Osteoblast (primary cell): Measurements from ENCODE around the gene RHOF. TPM values are rescaled to one million over a fixed set of nuclear protein-coding genes. Genes with fewer than 3 reads are reported as not detected.

Experiments used
- DNase-seq: peaks from one replicate; pipeline ENCODE4 v3.0.0; 2011; ENCODE audit warnings: low spot score, mixed read lengths; ENCODE audit not compliant: insufficient read length; ENCODE audit errors: missing footprints
- H2AFZ ChIP-seq: 2 replicates; pipeline ENCODE4 v1.6.0; 2011; ENCODE audit warnings: mild to moderate bottlenecking, low read length
- H3K27ac ChIP-seq: 2 replicates; pipeline ENCODE4 v1.5.1; 2011; ENCODE audit warnings: mild to moderate bottlenecking, low read depth, low read length, moderate library complexity
- H3K27me3 ChIP-seq: 2 replicates; pipeline ENCODE4 v1.6.0; 2012; ENCODE audit warnings: mild to moderate bottlenecking, control low read depth, inconsistent platforms, low read length, moderate library complexity; ENCODE audit not compliant: insufficient read depth
- H3K36me3 ChIP-seq: 2 replicates; pipeline ENCODE4 v1.5.1; 2011; ENCODE audit warnings: mild to moderate bottlenecking, low read length, control low read depth, moderate library complexity; ENCODE audit not compliant: insufficient read depth
- H3K4me1 ChIP-seq: 2 replicates; pipeline ENCODE4 v1.5.1; 2011; ENCODE audit warnings: mild to moderate bottlenecking, low read length, control low read depth, moderate library complexity; ENCODE audit not compliant: insufficient read depth
- H3K4me2 ChIP-seq: 2 replicates; pipeline ENCODE4 v1.6.0; 2011; ENCODE audit warnings: mild to moderate bottlenecking, low read length; ENCODE audit not compliant: insufficient read depth
- H3K4me3 ChIP-seq: fragments of 200-600 bp; sonication (generic); 3 replicates; pipeline ENCODE4 v1.5.1; 2012; ENCODE audit warnings: mild to moderate bottlenecking, low read length, inconsistent platforms; ENCODE audit not compliant: insufficient read depth
- H3K79me2 ChIP-seq: 2 replicates; pipeline ENCODE4 v1.6.0; 2012; ENCODE audit warnings: mild to moderate bottlenecking, low read length, control low read depth, inconsistent platforms; ENCODE audit not compliant: insufficient read depth
- H3K9me3 ChIP-seq: 2 replicates; pipeline ENCODE4 v1.5.1; 2011; ENCODE audit warnings: low read depth, low read length, control low read depth
- H4K20me1 ChIP-seq: 2 replicates; pipeline ENCODE4 v1.6.0; 2012; ENCODE audit warnings: mild to moderate bottlenecking, low read length, control low read depth; ENCODE audit not compliant: insufficient read depth
- total RNA-seq: library from RNA; depleted of rRNA; stranded (reverse); fragments of >200 nt; gene quantifications from 2 replicates; pipeline ENCODE4 v1.2.3, GENCODE V29; 2012
- TF ChIP-seq, protein P1 (sequence below): IDR thresholded peaks from 2 replicates; pipeline ENCODE4 v1.5.1; 2011; ENCODE audit warnings: mild to moderate bottlenecking, low read depth, low read length, moderate library complexity; ENCODE audit errors: extremely low read depth

RHOF gene
- total RNA-seq, 1 donor = 8.3 TPM

DNA sequence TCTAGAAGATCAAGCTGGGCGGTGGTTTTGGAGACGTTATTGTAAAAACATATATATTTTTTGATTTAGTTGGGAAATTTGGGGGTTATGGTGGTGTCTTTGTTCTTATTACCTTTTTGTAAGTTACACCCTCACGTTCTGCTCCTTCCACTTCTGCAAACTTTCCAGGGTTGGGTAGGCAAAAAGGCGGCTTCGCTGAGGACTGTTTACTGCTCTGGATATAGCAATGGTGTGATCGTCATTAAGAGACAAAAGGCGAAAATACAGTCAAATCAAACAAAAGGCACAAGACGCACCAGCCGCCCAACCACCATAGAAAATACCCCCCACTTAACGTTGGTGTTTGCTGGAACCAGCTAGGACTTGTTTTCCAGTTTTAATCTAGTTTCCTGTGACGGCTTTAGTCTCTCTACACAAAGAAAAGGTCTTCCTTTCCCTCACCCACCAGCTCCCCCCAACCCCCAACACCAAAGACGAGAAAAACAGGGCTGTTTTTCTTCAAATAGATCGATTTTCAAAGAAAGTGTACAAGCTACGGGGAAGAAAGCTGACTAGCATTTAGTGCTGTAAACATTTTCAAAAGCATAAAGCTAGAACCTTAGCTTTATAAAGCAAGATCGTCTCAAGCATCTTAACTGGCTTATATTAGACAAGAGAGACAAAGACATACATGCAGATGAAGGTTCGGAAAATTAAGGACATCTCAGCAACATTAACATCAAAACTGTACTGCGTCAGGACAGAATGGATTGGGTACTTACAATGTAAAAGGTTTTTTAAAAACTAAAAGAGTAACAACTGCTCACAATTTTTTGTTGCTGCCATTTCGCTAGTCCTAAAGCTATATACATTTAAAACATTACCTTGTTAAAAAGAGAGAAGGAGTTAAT lies 8.4 kb upstream of the RHOF start:
- Histone ChIP-seq H3K4me2 (peak overlapping the region; percentile 83), H3K79me2 (peaks cover 60% of the 10 kb centered on the region), H4K20me1 (peaks cover 28% of the 10 kb centered on the region), H3K4me1 (peaks cover 56% of the 10 kb centered on the region), H3K27me3 (no peaks in the 10 kb centered on the region), H3K36me3 (no peaks in the 10 kb centered on the region), H3K27ac (peak overlapping the region; percentile 99), H3K9me3 (no peaks in the 10 kb centered on the region), H2AFZ (no peak overlapping the region), H3K4me3 (peak overlapping the region; percentile 86)
- DNase-seq = peak; percentile 83
- TF ChIP-seq, protein P1, sequence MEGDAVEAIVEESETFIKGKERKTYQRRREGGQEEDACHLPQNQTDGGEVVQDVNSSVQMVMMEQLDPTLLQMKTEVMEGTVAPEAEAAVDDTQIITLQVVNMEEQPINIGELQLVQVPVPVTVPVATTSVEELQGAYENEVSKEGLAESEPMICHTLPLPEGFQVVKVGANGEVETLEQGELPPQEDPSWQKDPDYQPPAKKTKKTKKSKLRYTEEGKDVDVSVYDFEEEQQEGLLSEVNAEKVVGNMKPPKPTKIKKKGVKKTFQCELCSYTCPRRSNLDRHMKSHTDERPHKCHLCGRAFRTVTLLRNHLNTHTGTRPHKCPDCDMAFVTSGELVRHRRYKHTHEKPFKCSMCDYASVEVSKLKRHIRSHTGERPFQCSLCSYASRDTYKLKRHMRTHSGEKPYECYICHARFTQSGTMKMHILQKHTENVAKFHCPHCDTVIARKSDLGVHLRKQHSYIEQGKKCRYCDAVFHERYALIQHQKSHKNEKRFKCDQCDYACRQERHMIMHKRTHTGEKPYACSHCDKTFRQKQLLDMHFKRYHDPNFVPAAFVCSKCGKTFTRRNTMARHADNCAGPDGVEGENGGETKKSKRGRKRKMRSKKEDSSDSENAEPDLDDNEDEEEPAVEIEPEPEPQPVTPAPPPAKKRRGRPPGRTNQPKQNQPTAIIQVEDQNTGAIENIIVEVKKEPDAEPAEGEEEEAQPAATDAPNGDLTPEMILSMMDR = no peak

DNA sequence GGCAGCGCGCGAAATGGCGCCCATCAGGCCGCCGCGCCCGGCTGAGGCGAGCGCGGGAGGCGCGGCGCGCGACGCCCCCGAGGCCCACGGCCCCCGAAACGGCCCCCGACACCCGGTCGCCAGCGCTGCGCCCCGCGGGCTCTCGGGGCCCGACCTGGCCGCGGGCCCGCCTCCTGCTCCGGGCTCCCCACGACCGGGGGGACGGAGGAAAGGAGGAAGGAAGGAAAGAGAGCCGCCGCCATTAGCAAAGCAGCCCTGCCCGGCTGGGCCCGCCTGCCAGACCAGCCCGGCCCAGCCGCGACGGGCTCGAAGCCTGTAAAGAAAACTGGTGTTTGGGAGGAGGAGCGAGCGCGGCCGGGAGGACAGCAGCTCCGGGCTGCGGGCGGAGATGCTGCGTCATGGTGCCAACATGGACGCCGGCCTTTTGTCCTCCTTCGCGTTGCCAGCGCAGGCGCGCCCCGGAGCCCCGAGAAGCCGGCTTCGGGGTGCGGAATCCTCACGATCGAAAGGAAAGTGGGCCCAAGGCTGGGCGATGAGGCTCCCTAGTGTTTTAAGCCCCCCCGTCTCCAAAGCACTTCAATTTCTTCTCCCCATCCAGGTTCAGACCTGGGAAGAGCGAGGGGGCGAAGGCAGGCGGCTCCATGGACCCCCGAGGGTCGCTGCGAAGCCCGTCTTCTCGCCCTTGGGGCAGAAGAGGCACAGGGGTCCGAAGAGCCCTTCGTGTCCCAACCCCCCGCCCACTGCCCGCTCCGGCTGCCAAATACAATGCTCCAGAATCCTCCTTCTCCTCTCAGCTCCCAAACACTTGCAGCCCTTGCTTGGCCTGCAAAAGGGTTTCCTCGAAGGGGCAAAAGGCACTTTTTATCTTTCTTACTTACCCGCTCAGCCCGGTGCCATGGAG lies 7.5 kb upstream of the RHOF start:
- peak; percentile 98 for DNase-seq
- Histone ChIP-seq H3K4me1 (peaks cover 50% of the 10 kb centered on the region), H3K36me3 (no peaks in the 10 kb centered on the region), H3K4me2 (peak overlapping the region; percentile 83), H2AFZ (peak overlapping the region; percentile 40), H3K27me3 (no peaks in the 10 kb centered on the region), H3K4me3 (peak overlapping the region; percentile 86), H3K79me2 (peaks cover 58% of the 10 kb centered on the region), H3K9me3 (no peaks in the 10 kb centered on the region), H3K27ac (peak overlapping the region; percentile 99), H4K20me1 (peaks cover 23% of the 10 kb centered on the region)
- TF ChIP-seq, protein P1 = no peak

DNA sequence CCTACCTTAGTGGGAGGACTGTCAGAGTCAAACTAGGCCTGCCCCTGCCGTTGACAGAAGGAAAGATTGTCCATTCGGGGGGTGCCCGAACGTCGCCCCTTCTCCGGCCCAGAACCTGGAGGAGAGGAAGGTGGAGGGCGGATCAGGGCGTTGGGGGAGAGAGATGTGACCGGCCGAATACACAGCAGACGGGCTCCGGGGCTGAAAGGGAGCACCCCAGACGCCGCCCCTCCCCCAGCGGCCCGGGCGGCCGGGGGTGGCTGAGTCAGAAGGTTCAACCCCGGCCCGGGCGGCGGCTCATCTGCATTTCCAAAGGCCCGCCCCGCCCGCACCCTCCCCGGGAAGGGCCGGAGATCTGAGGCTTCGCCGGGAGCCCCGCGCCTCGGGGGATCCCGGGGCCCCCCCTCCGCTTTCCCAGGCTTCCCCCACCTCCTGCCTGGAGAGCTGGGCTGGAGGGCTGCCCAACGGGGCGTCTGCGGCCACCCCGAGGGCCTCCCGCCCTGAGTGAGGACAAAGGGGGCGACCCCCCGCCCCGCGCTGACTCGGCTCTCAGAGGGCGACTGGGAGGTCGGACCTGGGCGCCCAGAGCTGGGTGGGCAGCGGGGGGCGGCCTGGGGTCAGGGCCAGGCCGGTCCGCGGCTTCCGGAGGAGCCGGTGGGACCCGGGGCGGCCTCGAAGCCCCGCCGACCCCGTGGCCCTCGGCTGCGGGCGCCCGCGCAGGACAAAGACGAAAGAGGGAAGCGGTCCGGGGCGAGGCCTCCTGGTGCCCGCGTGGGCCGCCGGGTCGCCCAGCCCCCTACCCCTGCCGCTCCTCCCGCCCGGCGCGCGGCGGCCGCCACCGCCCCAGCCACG lies 6.6 kb upstream of the RHOF start:
- Histone ChIP-seq H3K27me3 (no peaks in the 10 kb centered on the region), H3K9me3 (no peaks in the 10 kb centered on the region), H3K4me2 (peak overlapping the region; percentile 77), H3K27ac (peak overlapping the region; percentile 99), H3K4me3 (peak overlapping the region; percentile 86), H3K36me3 (no peaks in the 10 kb centered on the region), H2AFZ (peak overlapping the region; percentile 24), H3K79me2 (peaks cover 59% of the 10 kb centered on the region), H4K20me1 (peaks cover 20% of the 10 kb centered on the region), H3K4me1 (peaks cover 47% of the 10 kb centered on the region)
- TF ChIP-seq, protein P1 = no peak
- DNase-seq = peak; percentile 100
